ENCODE data around the gene TBC1D22A.

Gene TBC1D22A

GRCh38 chr22:47190276-47190956 lies 428.0 kb downstream of the TBC1D22A start:
- no peak overlapping the region for H3K4me3 ChIP-seq (ENCODE audit: low read length)
- TF ChIP-seq CTCF (IDR thresholded peaks at IDR 0.05; ENCODE audit: insufficient read depth, low read depth, low read length, missing control alignments) = no peak
- DNase-seq (ENCODE audit: low read depth) = no peak

GRCh38 chr22:47190957-47191670 lies 428.7 kb downstream of the TBC1D22A start:
- no peak for TF ChIP-seq CTCF (IDR thresholded peaks at IDR 0.05; ENCODE audit: insufficient read depth, low read depth, low read length, missing control alignments)
- no peak for DNase-seq (ENCODE audit: low read depth)
- no peak overlapping the region for H3K4me3 ChIP-seq (ENCODE audit: low read length)

- DNase-seq (ENCODE audit: low read depth) = no peak
- TF ChIP-seq CTCF (IDR thresholded peaks at IDR 0.05; ENCODE audit: insufficient read depth, low read depth, low read length, missing control alignments) = no peak
- H3K4me3 ChIP-seq (ENCODE audit: low read length) = no peak overlapping the region
Observed at GRCh38 chr22:47191671-47192650, 429.5 kb downstream of the TBC1D22A start.

- no peak for TF ChIP-seq CTCF (IDR thresholded peaks at IDR 0.05; ENCODE audit: insufficient read depth, low read depth, low read length, missing control alignments)
- H3K4me3 ChIP-seq (ENCODE audit: low read length) = no peak overlapping the region
- DNase-seq (ENCODE audit: low read depth) = no peak
Observed at GRCh38 chr22:47192651-47193437, 430.4 kb downstream of the TBC1D22A start.

- H3K4me3 ChIP-seq (ENCODE audit: low read length) = no peak overlapping the region
- DNase-seq (ENCODE audit: low read depth) = no peak
- no peak for TF ChIP-seq CTCF (IDR thresholded peaks at IDR 0.05; ENCODE audit: insufficient read depth, low read depth, low read length, missing control alignments)
Observed at GRCh38 chr22:47193606-47194329, 431.3 kb downstream of the TBC1D22A start.

All from epithelial cell of esophagus (primary cell).